Astrocyte (in vitro differentiated cells and primary cell): ENCODE results near the gene RAB4A. TPM values are rescaled to one million over a fixed set of nuclear protein-coding genes. Genes with fewer than 3 reads are reported as not detected.

Source experiments
- DNase-seq: peaks from one replicate; pipeline ENCODE4 v3.0.0-alpha.2; 2010; ENCODE audit warnings: low read depth
- FAIRE-seq: peaks from 2 replicates; lab custom pipeline; 2011; peaks lifted over from hg19 to GRCh38; lab: Jason Lieb, UNC
- H2AFZ ChIP-seq: 2 replicates; pipeline ENCODE4 v1.6.0; 2012; ENCODE audit warnings: low read depth, low read length, inconsistent platforms
- H3K27ac ChIP-seq: 2 replicates; pipeline ENCODE4 v1.5.1; 2011; ENCODE audit warnings: low read depth, low read length, inconsistent platforms
- H3K27me3 ChIP-seq: 2 replicates; pipeline ENCODE4 v1.6.0; 2011; ENCODE audit warnings: low read length, inconsistent platforms; ENCODE audit not compliant: insufficient read depth
- H3K36me3 ChIP-seq: 2 replicates; pipeline ENCODE4 v1.5.1; 2011; ENCODE audit warnings: low read length, inconsistent platforms; ENCODE audit not compliant: insufficient read depth
- H3K4me1 ChIP-seq: 2 replicates; pipeline ENCODE4 v1.5.1; 2011; ENCODE audit warnings: low read length, inconsistent platforms; ENCODE audit not compliant: insufficient read depth
- H3K4me2 ChIP-seq: 2 replicates; pipeline ENCODE4 v1.6.0; 2012; ENCODE audit warnings: low read length, inconsistent platforms
- H3K4me3 ChIP-seq: 2 replicates; pipeline ENCODE4 v1.5.1; 2011; ENCODE audit warnings: low read depth, mild to moderate bottlenecking, low read length, inconsistent platforms; ENCODE audit not compliant: insufficient read depth
- H3K79me2 ChIP-seq: 2 replicates; pipeline ENCODE4 v1.6.0; 2012; ENCODE audit warnings: mild to moderate bottlenecking, low read length, inconsistent platforms; ENCODE audit not compliant: insufficient read depth
- H3K9ac ChIP-seq: 2 replicates; pipeline ENCODE4 v1.6.0; 2012; ENCODE audit warnings: mild to moderate bottlenecking, low read length, inconsistent platforms
- H3K9me3 ChIP-seq: 2 replicates; pipeline ENCODE4 v1.5.1; 2012; ENCODE audit warnings: low read depth, mild to moderate bottlenecking, low read length, inconsistent platforms; ENCODE audit not compliant: insufficient read depth
- H4K20me1 ChIP-seq: 2 replicates; pipeline ENCODE4 v1.6.0; 2012; ENCODE audit warnings: low read length, inconsistent platforms; ENCODE audit not compliant: insufficient read depth
- H3K27ac Mint-ChIP-seq: one replicate; pipeline ENCODE4 v1.8.0; 2021; ENCODE audit warnings: mild to moderate bottlenecking, mixed read lengths; ENCODE audit not compliant: unreplicated experiment
- H3K27me3 Mint-ChIP-seq: one replicate; pipeline ENCODE4 v1.8.0; 2021; ENCODE audit warnings: low read depth, mixed read lengths; ENCODE audit not compliant: unreplicated experiment
- H3K36me3 Mint-ChIP-seq: one replicate; pipeline ENCODE4 v1.8.0; 2021; ENCODE audit warnings: low read depth, mixed read lengths; ENCODE audit not compliant: unreplicated experiment
- H3K4me1 Mint-ChIP-seq: one replicate; pipeline ENCODE4 v1.8.0; 2021; ENCODE audit warnings: low read depth, mixed read lengths; ENCODE audit not compliant: unreplicated experiment
- H3K4me3 Mint-ChIP-seq: one replicate; pipeline ENCODE4 v1.8.0; 2021; ENCODE audit warnings: mild to moderate bottlenecking, moderate library complexity, mixed read lengths; ENCODE audit not compliant: unreplicated experiment
- H3K9me3 Mint-ChIP-seq: one replicate; pipeline ENCODE4 v1.8.0; 2021; ENCODE audit warnings: mild to moderate bottlenecking, mixed read lengths; ENCODE audit not compliant: unreplicated experiment
- EZH2 ChIP-seq: IDR thresholded peaks from 2 replicates; pipeline ENCODE4 v1.6.1; 2012; ENCODE audit warnings: mild to moderate bottlenecking, low read length, inconsistent platforms; ENCODE audit not compliant: insufficient read depth
- total RNA-seq: library from RNA; stranded (reverse); gene quantifications from 2 replicates; pipeline ENCODE4 v1.2.1, GENCODE V29; 2021
- TF ChIP-seq, protein P1 (sequence below): IDR thresholded peaks from 2 replicates; pipeline ENCODE4 v1.5.1; 2011; ENCODE audit warnings: low read depth, mild to moderate bottlenecking, inconsistent platforms, low read length, moderate library complexity; ENCODE audit not compliant: insufficient read depth

Gene RAB4A
- total RNA-seq, 1 donor from 2014 or later, result 58.6 TPM

DNA sequence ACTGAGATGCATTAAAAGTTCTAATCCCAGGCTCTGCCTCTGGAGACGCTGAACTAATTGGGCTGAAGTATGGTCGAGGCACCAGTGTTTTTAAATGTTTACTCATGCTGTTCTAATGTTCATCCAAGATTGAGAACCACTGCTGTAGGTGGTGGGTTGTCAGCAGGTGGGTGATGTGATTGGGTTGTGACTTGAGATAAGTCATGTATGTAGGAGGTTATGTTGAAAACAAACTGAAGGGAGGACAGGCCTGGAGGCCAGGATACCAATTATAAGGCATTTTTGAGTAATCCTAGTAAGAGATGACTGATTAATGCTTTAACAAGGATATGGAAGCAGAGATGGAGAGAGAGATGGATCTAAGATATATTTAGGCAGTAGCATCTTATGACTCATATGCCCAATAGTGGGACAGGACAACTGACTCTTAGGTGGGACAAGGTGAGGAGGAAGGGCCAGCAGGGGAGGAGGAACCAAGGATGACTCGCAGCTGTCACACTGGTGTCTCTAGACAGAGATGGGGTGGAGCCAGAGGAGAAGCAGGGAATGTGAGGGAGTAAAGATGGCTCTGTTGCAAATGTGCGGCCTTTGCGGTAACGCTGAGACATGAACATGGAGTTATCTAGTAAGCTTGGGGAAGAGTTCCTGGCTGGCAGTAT is 29.3 kb downstream of the RAB4A start:
- no peak overlapping the region for H3K4me2 ChIP-seq
- FAIRE-seq, result no peak
- Mint-ChIP-seq H3K27ac (no peak overlapping the region), H3K4me1 (peaks cover 25% of the 10 kb centered on the region), H3K4me3 (no peak overlapping the region), H3K36me3 (peaks cover 13% of the 10 kb centered on the region), H3K9me3 (no peaks in the 10 kb centered on the region), H3K27me3 (no peaks in the 10 kb centered on the region)
- H3K9me3 ChIP-seq, result no peaks in the 10 kb centered on the region
- no peaks in the 10 kb centered on the region for H4K20me1 ChIP-seq
- H3K79me2 ChIP-seq, result no peaks in the 10 kb centered on the region
- H3K9ac ChIP-seq, result no peak overlapping the region
- peaks cover 3% of the 10 kb centered on the region for H3K4me1 ChIP-seq
- no peak overlapping the region for H2AFZ ChIP-seq
- H3K36me3 ChIP-seq, result peaks cover 29% of the 10 kb centered on the region
- H3K4me3 ChIP-seq, result no peak overlapping the region
- DNase-seq, result no peak
- H3K27me3 ChIP-seq, result no peaks in the 10 kb centered on the region
- no peak overlapping the region for H3K27ac ChIP-seq
- no peak for TF ChIP-seq EZH2
- TF ChIP-seq, protein P1, sequence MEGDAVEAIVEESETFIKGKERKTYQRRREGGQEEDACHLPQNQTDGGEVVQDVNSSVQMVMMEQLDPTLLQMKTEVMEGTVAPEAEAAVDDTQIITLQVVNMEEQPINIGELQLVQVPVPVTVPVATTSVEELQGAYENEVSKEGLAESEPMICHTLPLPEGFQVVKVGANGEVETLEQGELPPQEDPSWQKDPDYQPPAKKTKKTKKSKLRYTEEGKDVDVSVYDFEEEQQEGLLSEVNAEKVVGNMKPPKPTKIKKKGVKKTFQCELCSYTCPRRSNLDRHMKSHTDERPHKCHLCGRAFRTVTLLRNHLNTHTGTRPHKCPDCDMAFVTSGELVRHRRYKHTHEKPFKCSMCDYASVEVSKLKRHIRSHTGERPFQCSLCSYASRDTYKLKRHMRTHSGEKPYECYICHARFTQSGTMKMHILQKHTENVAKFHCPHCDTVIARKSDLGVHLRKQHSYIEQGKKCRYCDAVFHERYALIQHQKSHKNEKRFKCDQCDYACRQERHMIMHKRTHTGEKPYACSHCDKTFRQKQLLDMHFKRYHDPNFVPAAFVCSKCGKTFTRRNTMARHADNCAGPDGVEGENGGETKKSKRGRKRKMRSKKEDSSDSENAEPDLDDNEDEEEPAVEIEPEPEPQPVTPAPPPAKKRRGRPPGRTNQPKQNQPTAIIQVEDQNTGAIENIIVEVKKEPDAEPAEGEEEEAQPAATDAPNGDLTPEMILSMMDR, result no peak

DNA sequence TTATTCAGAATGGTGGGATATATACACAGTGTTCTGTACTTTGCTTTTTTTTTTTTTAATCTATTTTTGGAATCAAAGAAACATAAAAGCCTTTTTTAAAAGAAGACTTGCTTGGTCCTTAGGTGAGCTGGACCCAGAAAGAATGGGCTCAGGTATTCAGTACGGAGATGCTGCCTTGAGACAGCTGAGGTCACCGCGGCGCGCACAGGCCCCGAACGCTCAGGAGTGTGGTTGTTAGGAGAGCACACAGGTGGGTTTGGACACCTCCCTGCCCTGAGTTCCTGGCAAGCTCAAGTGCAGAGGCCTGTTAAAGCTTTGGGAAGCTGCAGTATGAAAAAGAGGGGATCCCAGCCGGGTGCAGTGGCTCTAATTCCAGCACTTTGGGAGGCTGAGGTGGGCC is 31.8 kb downstream of the RAB4A start:
- H3K4me2 ChIP-seq, result no peak overlapping the region
- H3K9me3 ChIP-seq, result no peaks in the 10 kb centered on the region
- H3K36me3 ChIP-seq, result peaks cover 29% of the 10 kb centered on the region
- H3K27me3 Mint-ChIP-seq, result no peaks in the 10 kb centered on the region
- no peak overlapping the region for H3K27ac Mint-ChIP-seq
- H3K36me3 Mint-ChIP-seq, result peaks cover 9% of the 10 kb centered on the region
- no peak overlapping the region for H3K4me3 ChIP-seq
- no peak overlapping the region for H3K4me3 Mint-ChIP-seq
- H3K27me3 ChIP-seq, result no peaks in the 10 kb centered on the region
- H3K79me2 ChIP-seq, result no peaks in the 10 kb centered on the region
- no peak for DNase-seq
- no peaks in the 10 kb centered on the region for H3K4me1 ChIP-seq
- H3K9ac ChIP-seq, result no peak overlapping the region
- H3K4me1 Mint-ChIP-seq, result peaks cover 7% of the 10 kb centered on the region
- TF ChIP-seq EZH2, result no peak
- no peaks in the 10 kb centered on the region for H4K20me1 ChIP-seq
- H3K9me3 Mint-ChIP-seq, result no peaks in the 10 kb centered on the region
- no peak for FAIRE-seq
- H2AFZ ChIP-seq, result no peak overlapping the region
- H3K27ac ChIP-seq, result no peak overlapping the region

DNA sequence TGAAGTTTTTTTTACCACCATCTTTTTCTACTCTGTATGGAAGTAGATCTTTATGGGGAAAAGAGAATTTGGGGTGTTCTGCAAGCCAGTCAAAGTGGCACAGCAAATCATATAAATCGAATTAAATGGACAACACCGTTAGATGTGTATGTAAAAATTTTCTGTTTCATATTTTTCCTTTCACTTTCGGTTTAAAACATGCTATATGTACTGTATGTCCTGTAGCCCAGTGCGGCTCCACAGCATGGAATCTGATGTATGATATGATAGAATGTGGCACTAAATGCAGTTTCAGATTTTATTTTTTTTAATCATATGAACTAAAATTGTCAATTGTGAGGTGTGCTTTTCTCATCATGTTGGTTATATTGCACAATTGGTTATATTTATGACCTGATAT is 32.9 kb downstream of the RAB4A start:
- H3K4me1 ChIP-seq, result no peaks in the 10 kb centered on the region
- H3K9me3 ChIP-seq, result no peaks in the 10 kb centered on the region
- H3K27me3 Mint-ChIP-seq, result no peaks in the 10 kb centered on the region
- peaks cover 7% of the 10 kb centered on the region for H3K4me1 Mint-ChIP-seq
- no peak overlapping the region for H3K4me2 ChIP-seq
- H3K79me2 ChIP-seq, result no peaks in the 10 kb centered on the region
- H3K27ac ChIP-seq, result no peak overlapping the region
- no peak overlapping the region for H3K4me3 Mint-ChIP-seq
- no peak overlapping the region for H3K4me3 ChIP-seq
- TF ChIP-seq EZH2, result no peak
- TF ChIP-seq, protein P1, result no peak
- no peak overlapping the region for H2AFZ ChIP-seq
- DNase-seq (no peak), FAIRE-seq (no peak)
- no peaks in the 10 kb centered on the region for H3K27me3 ChIP-seq
- no peaks in the 10 kb centered on the region for H4K20me1 ChIP-seq
- peaks cover 15% of the 10 kb centered on the region for H3K36me3 Mint-ChIP-seq
- no peak overlapping the region for H3K9ac ChIP-seq
- H3K9me3 Mint-ChIP-seq, result no peaks in the 10 kb centered on the region
- no peak overlapping the region for H3K27ac Mint-ChIP-seq
- peaks cover 31% of the 10 kb centered on the region for H3K36me3 ChIP-seq
